ENCODE data around the gene SIAE. TPM values are rescaled to one million over a fixed set of nuclear protein-coding genes. Genes with fewer than 3 reads are reported as not detected.

Gene SIAE
- total RNA-seq, 4 donors from 2014 or later, result 4.1 to 6.4 (median 6.1) TPM

DNA sequence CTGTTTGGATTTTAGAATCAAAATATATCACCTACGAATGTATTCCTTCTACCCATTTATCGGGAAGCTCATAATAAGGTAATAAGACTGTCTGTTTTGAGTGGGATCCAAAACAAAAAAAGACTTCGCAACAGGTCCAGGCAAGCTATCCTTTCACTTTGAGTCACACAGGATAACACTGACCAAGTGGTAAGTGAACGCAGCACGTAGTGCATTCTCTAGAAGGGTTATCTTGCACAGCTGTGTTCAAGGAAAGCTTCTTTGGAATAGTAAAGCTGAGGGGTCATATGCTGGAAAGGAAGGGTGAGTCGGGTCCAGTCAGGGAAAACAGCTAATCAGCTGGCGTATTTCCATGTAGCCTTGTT, 43.9 kb upstream of the SIAE start:
- TF ChIP-seq, protein P1, sequence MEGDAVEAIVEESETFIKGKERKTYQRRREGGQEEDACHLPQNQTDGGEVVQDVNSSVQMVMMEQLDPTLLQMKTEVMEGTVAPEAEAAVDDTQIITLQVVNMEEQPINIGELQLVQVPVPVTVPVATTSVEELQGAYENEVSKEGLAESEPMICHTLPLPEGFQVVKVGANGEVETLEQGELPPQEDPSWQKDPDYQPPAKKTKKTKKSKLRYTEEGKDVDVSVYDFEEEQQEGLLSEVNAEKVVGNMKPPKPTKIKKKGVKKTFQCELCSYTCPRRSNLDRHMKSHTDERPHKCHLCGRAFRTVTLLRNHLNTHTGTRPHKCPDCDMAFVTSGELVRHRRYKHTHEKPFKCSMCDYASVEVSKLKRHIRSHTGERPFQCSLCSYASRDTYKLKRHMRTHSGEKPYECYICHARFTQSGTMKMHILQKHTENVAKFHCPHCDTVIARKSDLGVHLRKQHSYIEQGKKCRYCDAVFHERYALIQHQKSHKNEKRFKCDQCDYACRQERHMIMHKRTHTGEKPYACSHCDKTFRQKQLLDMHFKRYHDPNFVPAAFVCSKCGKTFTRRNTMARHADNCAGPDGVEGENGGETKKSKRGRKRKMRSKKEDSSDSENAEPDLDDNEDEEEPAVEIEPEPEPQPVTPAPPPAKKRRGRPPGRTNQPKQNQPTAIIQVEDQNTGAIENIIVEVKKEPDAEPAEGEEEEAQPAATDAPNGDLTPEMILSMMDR (IDR thresholded peaks at IDR 0.05), result no peak
- TF ChIP-seq POLR2A (IDR thresholded peaks at IDR 0.05), result no peak
- intact Hi-C loops (cut with DNase I; ENCODE audit: low total_unique reads), result no loop called here
- WGBS, 2 donors, result 27 to 29% methylated on average over 7 of the region's 7 CpGs
- DNase-seq (ENCODE audit: low spot score in 2 of 2), result no peak
- no peak overlapping the region for H3K4me3 ChIP-seq (ENCODE audit: low read depth, poor library complexity, severe bottlenecking)

DNA sequence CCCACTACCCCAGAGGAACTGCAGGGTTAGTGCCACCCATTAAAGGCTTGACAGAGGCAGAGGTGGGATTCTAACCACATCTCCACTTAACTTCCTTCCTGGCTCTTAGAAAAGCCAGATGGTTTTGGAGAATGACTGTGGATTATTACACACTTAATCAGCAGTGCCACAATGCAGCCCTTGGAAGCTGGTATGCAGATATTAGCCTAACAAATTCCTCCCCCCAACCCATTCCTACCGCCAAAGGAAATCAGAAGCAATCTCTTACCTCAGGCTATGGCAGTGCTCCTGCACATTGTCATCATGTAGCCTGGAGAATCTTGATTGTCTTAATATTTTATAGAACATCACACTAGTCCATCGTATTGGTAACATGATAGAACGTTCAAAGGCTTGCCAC, 43.1 kb upstream of the SIAE start:
- H3K4me3 ChIP-seq (ENCODE audit: low read depth, poor library complexity, severe bottlenecking), result no peak overlapping the region
- intact Hi-C loops (cut with DNase I; ENCODE audit: low total_unique reads), result no loop called here
- TF ChIP-seq, protein P1 (IDR thresholded peaks at IDR 0.05), result no peak
- no peak for TF ChIP-seq POLR2A (IDR thresholded peaks at IDR 0.05)
- no peak for DNase-seq (ENCODE audit: low spot score in 2 of 2)
- 41 to 56% methylated on average over 3 of the region's 3 CpGs for whole genome bisulfite sequencing, 2 donors

DNA sequence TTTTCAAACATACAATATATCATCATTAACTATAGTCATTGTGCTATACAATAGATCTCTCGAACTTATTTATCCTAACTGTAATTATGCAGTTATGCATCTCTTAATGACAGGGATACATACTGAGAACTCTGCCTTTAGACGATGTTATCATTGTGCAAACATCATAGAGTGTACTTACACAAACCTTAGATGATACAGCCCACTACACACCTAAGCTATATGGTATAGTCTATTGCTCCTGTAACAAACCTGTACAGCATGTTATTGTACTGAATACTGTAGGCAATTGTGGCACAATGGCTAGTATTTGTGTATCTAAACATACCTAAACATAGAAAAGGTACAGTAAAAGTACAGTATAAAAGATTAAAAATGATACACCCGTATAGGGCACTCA, 38.9 kb upstream of the SIAE start:
- intact Hi-C loops (cut with DNase I; ENCODE audit: low total_unique reads), result no loop called here
- TF ChIP-seq, protein P1 (IDR thresholded peaks at IDR 0.05), result no peak
- no peak for TF ChIP-seq POLR2A (IDR thresholded peaks at IDR 0.05)
- WGBS, 2 donors, result 85 to 88% methylated on average over 3 of the region's 3 CpGs
- H3K4me3 ChIP-seq (ENCODE audit: low read depth, poor library complexity, severe bottlenecking), result no peak overlapping the region
- no peak for DNase-seq (ENCODE audit: low spot score in 2 of 2)

DNA sequence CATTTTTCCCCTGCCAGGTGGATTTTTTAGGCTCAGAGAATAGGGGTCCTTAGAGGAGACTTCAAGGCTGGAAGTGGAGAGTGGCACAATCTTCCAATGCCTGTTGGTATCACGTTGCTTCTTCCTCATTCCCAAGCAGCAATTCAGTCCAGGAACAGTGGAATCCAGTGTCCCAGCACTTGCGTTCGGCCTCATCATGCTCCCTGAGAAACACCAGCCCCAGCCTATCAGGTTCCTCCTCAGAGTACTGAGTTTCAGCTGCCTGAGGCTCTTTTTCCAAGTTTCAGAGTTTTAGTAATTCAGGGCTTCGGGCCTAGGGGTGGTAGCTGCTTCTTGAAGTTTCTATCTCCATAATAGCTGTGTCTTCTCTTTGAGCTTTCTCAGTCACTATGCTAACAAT, 34.3 kb upstream of the SIAE start:
- WGBS, 2 donors, result 88 to 90% methylated on average over 4 of the region's 4 CpGs

DNA sequence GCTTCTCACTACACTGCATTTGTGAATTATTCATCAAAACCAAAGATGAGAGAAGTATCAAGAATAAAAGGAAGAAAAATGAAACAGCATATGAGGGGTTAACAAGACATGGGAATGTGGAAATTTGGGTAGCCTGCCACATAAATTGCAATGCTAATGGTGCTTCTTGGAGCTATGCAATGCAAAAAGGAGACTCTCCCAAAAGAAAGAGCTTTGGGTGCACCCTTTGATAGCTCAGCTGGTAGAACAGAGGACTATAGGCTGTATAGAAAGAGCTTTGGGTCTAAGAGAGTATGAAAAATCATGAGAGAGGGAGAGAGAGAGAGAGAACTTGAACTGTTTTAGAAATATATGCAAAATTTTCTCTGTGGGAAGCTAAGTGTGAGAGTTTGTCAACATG, 26.5 kb upstream of the SIAE start:
- DNase-seq (ENCODE audit: low spot score in 2 of 2), result no peak
- H3K4me3 ChIP-seq (ENCODE audit: low read depth, poor library complexity, severe bottlenecking), result no peak overlapping the region
- intact Hi-C loops (cut with DNase I; ENCODE audit: low total_unique reads), result no loop called here
- no peak for TF ChIP-seq POLR2A (IDR thresholded peaks at IDR 0.05)
- TF ChIP-seq, protein P1 (IDR thresholded peaks at IDR 0.05), result no peak

More for the DNA sequence above, 34.3 kb upstream of the SIAE start:
- intact Hi-C loops (cut with DNase I; ENCODE audit: low total_unique reads), result no loop called here
- TF ChIP-seq, protein P1 (IDR thresholded peaks at IDR 0.05), result no peak
- TF ChIP-seq POLR2A (IDR thresholded peaks at IDR 0.05), result no peak
- DNase-seq (ENCODE audit: low spot score in 2 of 2), result no peak
- no peak overlapping the region for H3K4me3 ChIP-seq (ENCODE audit: low read depth, poor library complexity, severe bottlenecking)

DNA sequence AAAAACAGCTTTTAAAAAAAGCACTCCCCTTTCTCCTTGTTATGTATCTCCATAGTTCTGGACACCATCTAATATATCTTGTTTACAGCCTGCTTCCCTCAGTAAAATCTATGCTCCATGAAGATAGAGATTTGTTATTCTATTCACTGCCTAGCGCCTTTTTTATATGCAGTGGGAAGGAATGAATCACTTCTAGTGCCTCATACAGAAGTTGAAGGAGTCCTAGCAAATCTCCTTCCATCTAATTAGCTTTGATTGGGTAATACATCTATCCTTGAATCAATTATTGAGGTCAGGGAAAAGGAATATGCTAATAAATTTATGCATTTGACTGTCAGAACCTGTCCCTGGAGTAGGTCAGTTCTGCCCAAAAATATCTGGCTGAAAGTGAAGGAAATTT, 26.0 kb upstream of the SIAE start:
- 65 to 81% methylated on average over 1 of the region's 1 CpG for WGBS, 2 donors
- intact Hi-C loops (cut with DNase I; ENCODE audit: low total_unique reads), result no loop called here
- TF ChIP-seq POLR2A (IDR thresholded peaks at IDR 0.05), result no peak
- TF ChIP-seq, protein P1 (IDR thresholded peaks at IDR 0.05), result no peak
- no peak for DNase-seq (ENCODE audit: low spot score in 2 of 2)
- no peak overlapping the region for H3K4me3 ChIP-seq (ENCODE audit: low read depth, poor library complexity, severe bottlenecking)
